Smooth muscle cell (in vitro differentiated cells): ENCODE results near the gene GIMAP5. TPM values are rescaled to one million over a fixed set of nuclear protein-coding genes. Genes with fewer than 3 reads are reported as not detected.

ENCODE experiments used
- DNase-seq: peaks from one replicate; lab custom pipeline; 2025; ENCODE audit not compliant: unreplicated experiment; lab: John Stamatoyannopoulos, UW
- H2AFZ ChIP-seq: fragments of 200-600 bp; sonication (generic); 2 replicates; pipeline ENCODE4 v1.6.0; 2016; ENCODE audit warnings: antibody characterized with exemption, low read depth, mild to moderate bottlenecking
- H3F3A ChIP-seq: fragments of 200-600 bp; sonication (generic); 2 replicates; pipeline ENCODE4 v1.6.0; 2017; ENCODE audit warnings: antibody characterized with exemption, low read depth
- H3K27ac ChIP-seq: fragments of 200-600 bp; sonication (generic); 2 replicates; pipeline ENCODE4 v1.5.1; 2016; ENCODE audit warnings: low read depth, mild to moderate bottlenecking
- H3K27me3 ChIP-seq: fragments of 200-600 bp; sonication (generic); 2 replicates; pipeline ENCODE4 v1.6.1; 2016; ENCODE audit warnings: low read depth, mild to moderate bottlenecking
- H3K36me3 ChIP-seq: fragments of 200-600 bp; sonication (generic); 2 replicates; pipeline ENCODE4 v1.5.1; 2016; ENCODE audit warnings: low read depth
- H3K4me1 ChIP-seq: fragments of 200-600 bp; sonication (generic); 2 replicates; pipeline ENCODE4 v1.5.1; 2016; ENCODE audit warnings: low read depth
- H3K4me2 ChIP-seq: fragments of 200-600 bp; sonication (generic); 2 replicates; pipeline ENCODE4 v1.6.0; 2016; ENCODE audit warnings: mild to moderate bottlenecking
- H3K4me3 ChIP-seq: fragments of 200-600 bp; sonication (generic); 2 replicates; pipeline ENCODE4 v1.5.1; 2016; ENCODE audit warnings: mild to moderate bottlenecking
- H3K79me2 ChIP-seq: fragments of 200-600 bp; sonication (generic); 2 replicates; pipeline ENCODE4 v1.6.0; 2016; ENCODE audit warnings: low read depth, mild to moderate bottlenecking
- H3K9ac ChIP-seq: fragments of 200-600 bp; sonication (generic); 2 replicates; pipeline ENCODE4 v1.6.0; 2016; ENCODE audit warnings: low read depth
- H3K9me3 ChIP-seq: fragments of 200-600 bp; sonication (generic); replicated peaks from 2 replicates; pipeline ENCODE4 v1.5.1; 2016; ENCODE audit warnings: low read depth
- H4K20me1 ChIP-seq: fragments of 200-600 bp; sonication (generic); 2 replicates; pipeline ENCODE4 v1.6.0; 2016; ENCODE audit warnings: low read depth
- WGBS: methylation state at CpG from one replicate; pipeline ENCODE4 v1.1.7; 2016; ENCODE audit warnings: low lambda C conversion rate; 5-methylcytosine and 5-hydroxymethylcytosine counted together
- polyA plus RNA-seq: library from polyadenylated mRNA; unstranded; fragments of >200 nt; fragmentation: Nextera tagmentation; extraction: Ambion mirVana; gene quantifications from 2 replicates; pipeline ENCODE4 v1.2.1, GENCODE V29; 2016
- total RNA-seq: library from RNA; depleted of rRNA; stranded (reverse); fragments of >200 nt; gene quantifications from 2 replicates; pipeline ENCODE4 v1.2.3, GENCODE V29; 2014
- TF ChIP-seq, protein P1 (sequence below): fragments of 200-600 bp; sonication (generic); IDR thresholded peaks from 2 replicates; pipeline ENCODE4 v1.5.1; 2017; ENCODE audit warnings: borderline replicate concordance, mild to moderate bottlenecking, antibody characterized with exemption; ENCODE audit not compliant: insufficient read depth, poor library complexity, severe bottlenecking

Gene GIMAP5
- total and polyA plus RNA-seq, 2 experiments from 2014 or later, result not detected

DNA sequence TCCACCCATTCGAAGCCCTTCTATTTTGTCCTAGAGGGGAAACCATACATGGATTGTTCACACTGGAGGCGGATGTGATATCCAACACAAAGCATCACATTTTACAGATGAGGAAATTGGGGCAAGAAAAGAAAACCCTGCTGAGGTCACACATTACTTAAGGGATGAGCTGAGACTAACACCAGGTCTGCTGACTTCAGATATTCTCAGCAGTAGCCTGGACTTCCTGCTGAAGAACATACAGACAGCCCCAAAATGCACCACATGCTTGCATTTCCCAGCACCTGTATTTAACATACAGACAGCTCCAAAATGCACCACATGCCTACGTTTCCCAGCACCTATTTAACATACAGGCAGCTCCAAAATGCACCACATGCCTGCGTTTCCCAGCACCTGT lies 11.2 kb downstream of the GIMAP5 start:
- 65% methylated on average over 4 of the region's 4 CpGs for WGBS
- DNase-seq, result no peak
- Histone ChIP-seq H3K4me3 (no peak overlapping the region), H3K79me2 (no peaks in the 10 kb centered on the region), H3F3A (no peaks in the 10 kb centered on the region), H3K36me3 (no peaks in the 10 kb centered on the region), H3K4me2 (no peak overlapping the region), H3K9ac (no peak overlapping the region), H3K27me3 (peaks cover 55% of the 10 kb centered on the region), H2AFZ (no peak overlapping the region), H3K9me3 (no peaks in the 10 kb centered on the region), H4K20me1 (no peaks in the 10 kb centered on the region), H3K27ac (no peak overlapping the region), H3K4me1 (no peaks in the 10 kb centered on the region)
- TF ChIP-seq, protein P1, sequence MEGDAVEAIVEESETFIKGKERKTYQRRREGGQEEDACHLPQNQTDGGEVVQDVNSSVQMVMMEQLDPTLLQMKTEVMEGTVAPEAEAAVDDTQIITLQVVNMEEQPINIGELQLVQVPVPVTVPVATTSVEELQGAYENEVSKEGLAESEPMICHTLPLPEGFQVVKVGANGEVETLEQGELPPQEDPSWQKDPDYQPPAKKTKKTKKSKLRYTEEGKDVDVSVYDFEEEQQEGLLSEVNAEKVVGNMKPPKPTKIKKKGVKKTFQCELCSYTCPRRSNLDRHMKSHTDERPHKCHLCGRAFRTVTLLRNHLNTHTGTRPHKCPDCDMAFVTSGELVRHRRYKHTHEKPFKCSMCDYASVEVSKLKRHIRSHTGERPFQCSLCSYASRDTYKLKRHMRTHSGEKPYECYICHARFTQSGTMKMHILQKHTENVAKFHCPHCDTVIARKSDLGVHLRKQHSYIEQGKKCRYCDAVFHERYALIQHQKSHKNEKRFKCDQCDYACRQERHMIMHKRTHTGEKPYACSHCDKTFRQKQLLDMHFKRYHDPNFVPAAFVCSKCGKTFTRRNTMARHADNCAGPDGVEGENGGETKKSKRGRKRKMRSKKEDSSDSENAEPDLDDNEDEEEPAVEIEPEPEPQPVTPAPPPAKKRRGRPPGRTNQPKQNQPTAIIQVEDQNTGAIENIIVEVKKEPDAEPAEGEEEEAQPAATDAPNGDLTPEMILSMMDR, result no peak

DNA sequence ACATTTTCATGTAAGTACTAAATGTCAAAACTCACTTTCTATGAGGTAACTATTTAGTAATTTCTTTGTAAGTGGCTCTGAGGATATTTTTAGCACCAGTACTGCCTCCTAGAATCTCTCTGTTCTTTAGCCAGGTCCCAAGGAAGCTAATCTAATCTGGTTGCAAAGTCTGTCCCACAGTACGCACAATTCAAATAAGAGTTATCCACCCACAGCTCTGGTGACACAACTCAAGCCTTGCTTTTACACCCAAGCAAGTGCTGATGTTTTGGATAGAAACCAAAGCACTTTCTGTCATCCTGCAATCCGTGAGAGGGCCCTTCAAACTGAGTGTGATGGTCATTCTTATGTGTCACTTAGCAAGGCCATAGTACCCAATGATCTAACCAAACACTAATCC lies 14.5 kb downstream of the GIMAP5 start:
- H3F3A ChIP-seq, result no peaks in the 10 kb centered on the region
- no peaks in the 10 kb centered on the region for H3K79me2 ChIP-seq
- no peak overlapping the region for H3K4me2 ChIP-seq
- H3K4me3 ChIP-seq, result no peak overlapping the region
- H4K20me1 ChIP-seq, result no peaks in the 10 kb centered on the region
- TF ChIP-seq, protein P1, result no peak
- peaks cover 42% of the 10 kb centered on the region for H3K27me3 ChIP-seq
- WGBS, result 31% methylated on average over 2 of the region's 2 CpGs
- H3K9ac ChIP-seq, result no peak overlapping the region
- no peaks in the 10 kb centered on the region for H3K9me3 ChIP-seq
- no peaks in the 10 kb centered on the region for H3K4me1 ChIP-seq
- H3K27ac ChIP-seq, result no peak overlapping the region
- no peak overlapping the region for H2AFZ ChIP-seq
- H3K36me3 ChIP-seq, result no peaks in the 10 kb centered on the region
- DNase-seq, result no peak

DNA sequence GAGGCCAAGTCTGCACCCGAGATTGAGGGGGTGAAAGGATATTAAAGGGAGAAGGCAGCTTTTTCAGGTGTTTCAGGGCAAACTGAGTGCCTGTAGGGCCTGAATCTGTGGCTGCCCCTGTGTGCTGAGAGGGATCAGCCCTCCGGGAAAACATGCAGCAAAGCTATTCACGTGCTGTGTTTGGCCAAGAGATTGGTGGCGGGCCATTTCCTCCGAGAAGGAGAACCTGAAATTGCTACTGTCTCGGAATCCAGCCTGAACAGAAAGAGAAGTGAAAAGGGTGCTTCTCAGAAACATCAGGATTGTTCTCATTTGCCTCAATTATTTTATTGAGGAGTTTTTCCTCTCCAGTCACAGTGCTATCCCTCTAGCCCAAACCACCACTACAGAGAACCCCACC lies 16.0 kb downstream of the GIMAP5 start:
- Histone ChIP-seq H3K4me3 (no peak overlapping the region), H3K27ac (no peak overlapping the region), H3K9ac (no peak overlapping the region), H2AFZ (no peak overlapping the region), H3K36me3 (no peaks in the 10 kb centered on the region), H3K4me1 (no peaks in the 10 kb centered on the region), H3F3A (no peaks in the 10 kb centered on the region), H4K20me1 (no peaks in the 10 kb centered on the region), H3K79me2 (no peaks in the 10 kb centered on the region), H3K4me2 (no peak overlapping the region), H3K9me3 (no peaks in the 10 kb centered on the region), H3K27me3 (peaks cover 33% of the 10 kb centered on the region)
- TF ChIP-seq, protein P1, result no peak
- 78% methylated on average over 6 of the region's 6 CpGs for WGBS
- DNase-seq, result no peak

DNA sequence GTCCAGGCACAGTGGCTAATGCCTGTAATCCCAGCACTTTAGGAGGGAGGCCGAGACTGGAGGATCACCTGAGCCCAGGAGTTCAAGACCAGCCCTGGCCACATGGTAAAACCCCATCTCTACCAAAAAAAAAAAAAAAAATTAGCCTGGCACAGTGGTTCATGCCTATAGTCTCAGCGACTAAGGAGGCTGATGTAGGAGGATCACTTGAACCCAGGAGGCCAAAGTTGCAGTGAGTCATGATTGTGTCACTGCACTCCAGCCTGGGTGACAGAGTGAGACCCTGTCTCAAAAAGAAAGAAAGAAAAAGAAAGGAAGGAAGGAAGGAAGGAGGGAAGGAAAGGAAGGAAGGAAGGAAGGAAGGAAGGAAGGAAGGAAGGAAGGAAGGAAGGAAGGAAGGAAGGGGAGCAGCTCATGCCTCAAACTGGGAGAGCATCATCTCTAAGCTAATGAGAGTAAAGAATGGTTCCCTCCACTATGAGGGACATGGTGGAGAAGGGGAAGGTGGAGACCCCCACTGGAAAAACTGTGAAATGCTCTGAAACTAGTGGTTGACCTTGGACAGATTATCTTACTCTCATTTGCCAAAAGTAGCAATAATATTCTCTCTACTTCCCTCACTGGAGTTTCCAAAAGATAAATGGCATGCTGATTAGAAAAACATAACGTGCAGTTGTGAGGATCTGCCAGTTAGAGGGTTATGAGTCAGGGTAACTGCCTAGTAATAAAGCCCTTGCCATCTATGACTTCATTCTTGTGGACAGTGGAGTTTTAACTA lies 16.8 kb downstream of the GIMAP5 start:
- H3K9me3 ChIP-seq, result no peaks in the 10 kb centered on the region
- H2AFZ ChIP-seq, result no peak overlapping the region
- DNase-seq, result no peak
- H3K4me3 ChIP-seq, result no peak overlapping the region
- H3K79me2 ChIP-seq, result no peaks in the 10 kb centered on the region
- H3K9ac ChIP-seq, result no peak overlapping the region
- H3K27me3 ChIP-seq, result peaks cover 25% of the 10 kb centered on the region
- no peaks in the 10 kb centered on the region for H4K20me1 ChIP-seq
- no peaks in the 10 kb centered on the region for H3K36me3 ChIP-seq
- TF ChIP-seq, protein P1, result no peak
- H3K4me1 ChIP-seq, result no peaks in the 10 kb centered on the region
- H3F3A ChIP-seq, result no peaks in the 10 kb centered on the region
- no peak overlapping the region for H3K27ac ChIP-seq
- WGBS, result 33% methylated on average over 3 of the region's 3 CpGs
- H3K4me2 ChIP-seq, result no peak overlapping the region
